ENCODE results near the gene ETV3. TPM values are rescaled to one million over a fixed set of nuclear protein-coding genes. Genes with fewer than 3 reads are reported as not detected.
A peak's percentile ranks its signal among the peaks of the same experiment; 100 is the strongest.

The ETV3 gene
- total RNA-seq, 1 experiment from 2014 or later = 6.7 TPM

DNA sequence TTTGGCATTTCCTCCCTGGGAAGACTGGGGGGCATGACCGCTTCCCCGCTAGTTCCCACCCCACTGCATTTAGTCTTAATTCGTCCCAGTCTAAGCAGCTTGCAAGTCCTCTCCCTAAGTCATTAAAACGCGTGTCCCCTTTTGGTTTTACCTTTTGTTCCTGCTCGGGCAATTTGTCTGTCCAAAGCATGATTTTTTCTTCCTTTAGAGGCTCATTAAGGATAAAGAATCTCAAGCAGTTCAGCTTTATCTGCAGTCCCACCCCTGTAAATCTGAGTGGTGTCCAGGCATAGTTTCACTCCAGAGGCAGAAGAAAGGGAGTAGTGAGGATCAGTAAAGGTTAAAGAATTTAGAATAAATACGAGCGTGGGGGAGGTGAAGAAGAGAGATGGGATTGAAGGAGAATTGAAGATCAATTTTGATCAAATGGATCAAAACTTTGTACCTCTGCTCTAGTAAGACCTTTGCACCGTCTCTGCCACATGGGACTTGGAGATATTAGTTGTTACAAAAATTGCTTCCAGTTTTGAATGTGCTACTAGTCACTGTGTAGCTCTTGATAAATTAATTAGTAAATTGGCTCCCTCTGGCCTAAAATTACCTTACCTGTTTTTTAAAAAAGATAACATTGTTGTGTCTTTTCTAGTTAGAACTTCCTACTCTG, 989 bp upstream of the ETV3 start:
- no peak for DNase-seq (ENCODE audit: low spot score)

DNA sequence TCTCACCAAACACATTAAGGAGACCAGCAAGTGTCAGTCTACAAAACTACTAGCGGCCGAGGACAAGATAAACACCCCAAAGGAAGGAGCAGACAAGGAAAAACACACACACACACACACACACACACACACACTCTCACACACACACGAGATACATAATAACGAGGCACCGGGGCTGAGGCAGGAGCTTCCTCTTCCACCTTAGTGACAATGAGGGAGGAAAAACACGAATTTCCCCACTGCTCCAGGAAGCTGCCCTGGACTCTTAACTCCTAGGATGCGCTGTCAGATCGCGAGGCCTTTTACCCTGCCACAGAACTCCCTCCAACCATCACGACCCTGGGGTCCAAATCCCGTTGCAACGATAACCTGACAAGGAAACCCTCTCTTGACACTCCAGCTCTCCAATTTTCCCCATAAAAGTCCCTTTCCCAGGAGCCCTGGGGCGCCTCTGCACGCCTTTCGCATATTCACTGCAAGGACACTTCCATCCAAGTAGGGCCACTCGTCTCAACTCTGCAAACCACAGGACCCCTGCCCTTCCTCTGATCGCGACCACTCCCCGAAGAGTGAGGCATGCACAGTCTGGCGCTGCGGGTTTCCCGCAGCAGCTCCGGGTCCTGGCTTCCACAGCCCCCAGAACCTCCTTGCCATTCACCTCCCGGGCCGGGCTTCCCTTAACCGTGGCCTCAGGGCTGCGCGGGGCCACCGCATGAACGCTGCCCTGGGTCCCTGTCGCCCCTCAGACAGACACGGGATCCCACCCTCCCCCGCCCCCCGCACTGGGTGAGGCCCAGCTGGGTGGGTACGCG, 581 bp downstream of the ETV3 start:
- DNase-seq (ENCODE audit: low spot score) = no peak

GRCh38 chr1:157137046-157137407, 1.2 kb downstream of the ETV3 start:
- DNase-seq (ENCODE audit: low spot score) = peak; percentile 28

GRCh38 chr1:157136133-157136532, 2.1 kb downstream of the ETV3 start:
- no peak for DNase-seq (ENCODE audit: low spot score)

- DNase-seq (ENCODE audit: low spot score) = no peak
Observed at GRCh38 chr1:157135646-157136045, 2.5 kb downstream of the ETV3 start.

- no peak for DNase-seq (ENCODE audit: low spot score)
Observed at GRCh38 chr1:157135070-157135469, 3.1 kb downstream of the ETV3 start.

DNA sequence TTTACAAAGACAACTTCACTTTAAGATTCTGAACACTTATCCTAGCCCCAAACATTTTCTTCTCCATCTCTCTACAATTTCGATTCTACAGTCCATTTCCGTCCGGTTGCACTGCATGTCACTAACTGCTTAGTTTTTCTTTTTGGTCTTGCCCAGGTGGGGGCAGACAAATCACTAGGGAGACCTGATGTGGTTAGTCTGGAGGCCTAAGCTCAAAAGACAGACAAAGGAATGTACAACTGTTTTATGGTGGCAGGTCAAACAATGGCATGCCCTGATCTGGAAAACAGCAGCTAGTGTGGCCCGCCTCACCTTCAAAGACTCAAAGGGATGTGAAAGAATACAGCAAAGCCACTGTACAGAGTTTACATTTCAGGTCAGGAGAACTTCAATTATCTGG, 3.8 kb downstream of the ETV3 start:
- DNase-seq (ENCODE audit: low spot score) = no peak

GRCh38 chr1:157133426-157133825, 4.8 kb downstream of the ETV3 start:
- no peak for DNase-seq (ENCODE audit: low spot score)

- no peak for DNase-seq (ENCODE audit: low spot score)
Observed at GRCh38 chr1:157132616-157133167, 5.5 kb downstream of the ETV3 start.

- no peak for DNase-seq (ENCODE audit: low spot score)
Observed at GRCh38 chr1:157132111-157132510, 6.1 kb downstream of the ETV3 start.

- DNase-seq (ENCODE audit: low spot score) = no peak
Observed at GRCh38 chr1:157131281-157131680, 6.9 kb downstream of the ETV3 start.

DNA sequence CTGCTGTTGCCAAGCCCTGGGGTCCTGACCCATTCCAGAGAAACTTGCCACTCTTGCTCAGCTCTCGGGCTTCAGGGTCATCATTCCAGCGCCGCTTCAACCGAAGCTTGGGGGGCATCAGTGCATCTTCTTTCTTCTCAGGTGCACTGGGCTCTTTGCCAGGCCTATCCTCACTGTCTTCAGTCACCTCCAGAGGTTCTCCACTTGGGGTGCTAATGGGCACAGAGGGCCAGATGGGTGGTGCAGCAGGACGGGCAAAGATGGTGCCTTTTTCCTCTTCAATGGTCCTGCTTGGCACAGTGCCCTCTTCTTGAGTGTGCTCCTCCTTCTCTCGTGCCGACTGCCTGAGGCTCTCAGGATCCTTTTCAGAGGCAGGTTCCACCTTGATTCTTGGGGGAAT, 13.3 kb downstream of the ETV3 start:
- DNase-seq (ENCODE audit: low spot score) = no peak

DNA sequence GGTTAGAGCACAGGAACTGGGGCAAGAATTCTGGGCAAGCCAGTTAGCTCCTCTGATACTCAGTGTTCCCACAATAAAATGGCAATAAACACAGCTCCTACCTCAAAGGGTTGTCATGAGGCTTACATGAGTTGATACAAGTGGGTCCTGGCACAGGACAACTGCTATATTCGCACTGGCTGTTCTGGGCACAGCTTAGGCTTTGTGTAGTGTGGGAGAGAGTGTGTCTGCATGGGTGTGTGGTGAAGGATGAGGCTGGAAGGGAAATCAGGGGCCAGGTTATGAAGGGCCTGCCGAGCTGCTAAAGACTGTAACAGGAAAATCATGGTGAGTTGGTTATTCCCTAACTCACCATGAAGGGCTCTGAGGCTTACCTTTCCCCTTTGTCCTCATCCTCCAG, 18.7 kb downstream of the ETV3 start:
- DNase-seq (ENCODE audit: low spot score) = no peak

DNA sequence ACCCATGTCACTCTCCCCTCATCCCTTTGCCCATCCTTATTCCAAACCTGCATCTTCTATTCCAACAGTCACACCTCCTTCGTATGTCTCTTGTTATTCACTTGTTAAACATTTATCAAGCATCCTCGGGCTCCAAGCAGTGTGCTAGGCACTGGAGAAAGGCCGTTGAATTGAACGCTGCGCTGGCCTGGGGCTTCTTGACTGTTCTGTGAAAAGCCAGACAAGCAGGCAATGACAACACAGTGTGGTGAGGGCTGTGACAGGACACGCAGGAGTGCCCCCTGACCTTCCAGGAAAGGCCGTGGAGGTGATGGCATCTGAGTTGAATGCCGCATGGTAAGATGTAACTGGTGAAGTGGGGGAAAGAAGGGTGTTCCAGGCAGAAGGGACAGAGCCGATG, 19.2 kb downstream of the ETV3 start:
- no peak for DNase-seq (ENCODE audit: low spot score)

- no peak for DNase-seq (ENCODE audit: low spot score)
Observed at GRCh38 chr1:157117527-157118057, 20.6 kb downstream of the ETV3 start.

- no peak for DNase-seq (ENCODE audit: low spot score)
Observed at GRCh38 chr1:157116737-157117103, 21.5 kb downstream of the ETV3 start.

DNA sequence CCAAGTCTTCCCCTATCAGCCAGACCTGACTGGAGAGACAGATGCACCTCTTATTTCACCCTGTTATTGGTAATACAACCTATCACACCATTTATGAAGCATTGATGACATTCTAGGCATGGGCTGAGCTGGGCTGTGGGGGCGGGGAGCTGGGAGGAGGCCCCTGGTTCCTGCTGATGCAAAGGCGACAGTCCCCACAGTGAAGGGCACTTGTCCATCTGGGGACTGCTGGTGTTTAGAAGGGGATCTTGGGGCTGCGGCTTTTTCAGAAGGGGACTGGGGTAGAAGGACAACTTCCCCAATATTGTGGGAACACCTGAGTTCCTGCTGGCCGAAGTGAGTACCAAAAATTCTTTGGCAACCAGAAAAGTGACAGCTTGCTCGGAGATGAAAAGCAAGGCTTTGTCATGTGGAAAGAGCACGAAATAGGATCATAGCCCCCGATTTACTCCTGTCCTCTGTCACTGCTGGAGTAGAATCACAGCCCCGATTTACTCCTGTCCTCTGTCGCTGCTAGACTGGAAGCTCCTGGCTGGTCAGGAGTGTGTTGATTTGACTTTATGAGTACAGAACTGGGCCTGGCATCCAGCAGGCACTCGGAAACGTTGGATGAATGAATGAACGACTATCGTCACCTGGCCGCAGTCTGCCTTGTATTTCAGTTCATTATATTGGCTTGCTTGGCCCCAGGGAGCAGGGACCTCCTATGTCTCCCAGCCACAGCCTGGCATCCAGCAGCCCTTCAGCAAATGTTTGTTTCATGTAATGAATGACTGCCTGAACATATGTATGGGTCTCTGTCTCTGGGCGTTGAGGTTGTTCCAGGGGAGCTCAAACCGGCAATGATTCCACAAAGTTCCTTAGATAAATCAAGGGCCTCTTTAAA, 22.1 kb downstream of the ETV3 start:
- no peak for DNase-seq (ENCODE audit: low spot score)

DNA sequence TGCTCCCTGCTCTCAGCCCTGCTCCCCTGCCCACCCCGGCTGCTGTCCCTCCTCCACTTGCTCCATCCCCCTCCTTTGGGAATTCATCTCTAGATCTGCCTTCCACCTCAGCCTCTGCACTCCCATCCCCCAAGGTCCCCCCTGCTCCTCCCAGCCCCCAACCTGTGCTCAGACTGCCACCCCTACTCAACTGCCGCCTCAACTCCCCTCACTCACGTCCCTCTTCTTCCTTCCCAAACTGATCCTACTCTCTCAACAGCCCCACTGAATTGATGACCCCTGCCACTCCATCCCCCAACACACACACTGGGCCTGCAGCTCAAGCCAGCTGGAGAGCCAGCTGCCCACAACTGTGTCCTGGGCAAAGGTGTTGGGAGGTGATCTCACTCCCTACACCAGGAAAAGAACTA, 22.8 kb downstream of the ETV3 start:
- DNase-seq (ENCODE audit: low spot score) = no peak

GRCh38 chr1:157114183-157115121, 23.7 kb downstream of the ETV3 start:
- no peak for DNase-seq (ENCODE audit: low spot score)

DNA sequence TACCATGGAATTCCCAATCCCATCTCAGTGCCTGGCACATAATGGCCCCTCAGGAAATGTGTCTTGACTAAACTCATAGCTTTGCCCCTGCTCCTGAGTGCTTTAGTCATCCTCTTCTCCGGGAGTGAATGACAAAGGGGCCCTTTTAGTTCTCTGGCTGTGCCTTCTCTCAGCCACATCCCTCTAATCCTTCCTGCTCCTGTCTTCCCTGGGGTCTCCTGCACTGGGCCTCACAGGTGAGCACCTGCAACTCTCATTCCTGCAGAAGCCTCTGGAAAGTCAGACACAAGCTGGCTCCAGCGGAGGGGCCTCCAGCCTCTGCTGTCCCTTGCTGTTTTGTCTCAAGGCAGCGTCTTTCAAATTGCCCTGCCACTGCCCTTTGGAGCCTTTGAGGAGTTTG, 24.6 kb downstream of the ETV3 start:
- no peak for DNase-seq (ENCODE audit: low spot score)

- no peak for DNase-seq (ENCODE audit: low spot score)
Observed at GRCh38 chr1:157113106-157113505, 25.1 kb downstream of the ETV3 start.
